8988T (cell line): ENCODE results near the gene TAGLN.
"Not testable (repeated sequence)": the region's sequence is repeated elsewhere in the genome, so short reads cannot be mapped to it uniquely, and the experiment has no call there.

Experiments
- DNase-seq: peaks from one replicate; pipeline ENCODE4 v3.0.0; 2011

TAGLN gene

DNA sequence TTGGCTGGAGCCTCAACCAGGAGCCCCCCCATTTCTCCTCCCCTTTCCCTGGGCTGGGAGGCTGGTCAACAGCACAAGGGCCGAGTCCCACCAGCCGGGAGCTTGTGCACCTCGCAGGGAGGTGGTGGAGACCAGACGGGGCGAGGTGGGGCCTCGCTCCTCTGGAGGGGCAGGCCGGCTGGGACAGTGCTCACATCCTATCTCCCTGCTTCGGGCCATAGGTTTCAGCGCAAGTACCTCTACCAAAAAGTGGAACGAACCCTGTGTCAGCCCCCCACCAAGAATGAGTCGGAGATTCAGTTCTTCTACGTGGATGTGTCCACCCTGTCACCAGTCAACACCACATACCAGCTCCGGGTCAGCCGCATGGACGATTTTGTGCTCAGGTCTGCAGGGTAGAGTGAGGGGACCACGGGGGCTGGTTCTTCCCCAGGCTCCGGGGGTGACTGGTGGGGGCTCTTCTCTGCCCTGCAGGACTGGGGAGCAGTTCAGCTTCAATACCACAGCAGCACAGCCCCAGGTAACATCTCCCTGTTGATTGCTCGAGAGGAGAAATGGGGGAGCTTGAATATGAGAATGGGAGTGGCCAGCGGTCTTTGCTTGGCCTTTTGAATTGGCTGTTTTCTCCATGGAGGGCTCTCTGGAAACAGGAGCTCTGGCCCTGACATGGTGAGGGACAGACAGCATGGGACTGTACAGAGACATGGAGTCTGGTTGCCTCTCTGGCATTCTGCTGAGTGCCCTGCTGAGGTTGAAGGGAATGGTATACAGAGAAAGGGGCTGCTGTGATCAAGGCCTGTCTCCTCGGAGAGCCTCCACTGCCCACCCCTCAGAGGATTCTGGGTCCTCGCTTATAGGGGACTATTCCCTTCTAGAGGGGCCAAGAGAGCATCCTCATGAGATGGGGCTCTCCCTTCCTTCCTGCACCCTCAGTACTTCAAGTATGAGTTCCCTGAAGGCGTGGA is 17.3 kb upstream of the TAGLN start:
- DNase-seq = no peak

DNA sequence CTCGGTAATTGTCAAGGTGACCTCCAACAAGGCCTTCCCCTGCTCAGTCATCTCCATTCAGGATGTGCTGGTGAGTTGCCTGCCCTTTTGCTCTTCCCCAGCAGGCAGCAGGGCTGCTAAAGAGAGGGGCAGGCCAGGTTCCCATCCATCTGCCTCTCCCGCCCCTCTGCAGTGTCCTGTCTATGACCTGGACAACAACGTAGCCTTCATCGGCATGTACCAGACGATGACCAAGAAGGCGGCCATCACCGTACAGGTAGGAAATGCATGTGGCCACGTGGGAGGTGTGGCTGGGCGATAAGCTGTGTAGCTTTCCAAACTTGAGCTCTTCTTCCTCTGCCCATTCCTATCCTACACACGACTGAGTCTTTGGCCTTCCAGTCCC is 16.6 kb upstream of the TAGLN start:
- DNase-seq = no peak

DNA sequence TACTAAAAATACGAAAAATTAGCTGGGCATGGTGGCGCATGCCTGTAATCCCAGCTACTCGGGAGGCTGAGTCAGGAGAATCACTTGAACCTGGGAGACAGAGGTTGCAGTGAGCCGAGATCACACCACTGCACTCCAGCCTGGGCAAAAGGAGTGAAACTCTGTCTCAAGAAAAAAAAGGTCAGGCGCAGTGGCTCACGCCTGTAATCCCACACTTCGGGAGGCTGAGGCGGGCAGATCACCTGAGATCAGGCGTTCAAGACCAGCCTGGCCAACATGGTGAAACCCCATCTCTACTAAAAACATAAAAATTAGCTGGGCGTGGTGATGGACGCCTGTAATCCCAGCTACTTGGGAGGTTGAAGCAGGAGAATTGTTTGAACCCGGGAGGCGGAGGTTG is 16.0 kb upstream of the TAGLN start:
- not testable (repeated sequence) for DNase-seq

DNA sequence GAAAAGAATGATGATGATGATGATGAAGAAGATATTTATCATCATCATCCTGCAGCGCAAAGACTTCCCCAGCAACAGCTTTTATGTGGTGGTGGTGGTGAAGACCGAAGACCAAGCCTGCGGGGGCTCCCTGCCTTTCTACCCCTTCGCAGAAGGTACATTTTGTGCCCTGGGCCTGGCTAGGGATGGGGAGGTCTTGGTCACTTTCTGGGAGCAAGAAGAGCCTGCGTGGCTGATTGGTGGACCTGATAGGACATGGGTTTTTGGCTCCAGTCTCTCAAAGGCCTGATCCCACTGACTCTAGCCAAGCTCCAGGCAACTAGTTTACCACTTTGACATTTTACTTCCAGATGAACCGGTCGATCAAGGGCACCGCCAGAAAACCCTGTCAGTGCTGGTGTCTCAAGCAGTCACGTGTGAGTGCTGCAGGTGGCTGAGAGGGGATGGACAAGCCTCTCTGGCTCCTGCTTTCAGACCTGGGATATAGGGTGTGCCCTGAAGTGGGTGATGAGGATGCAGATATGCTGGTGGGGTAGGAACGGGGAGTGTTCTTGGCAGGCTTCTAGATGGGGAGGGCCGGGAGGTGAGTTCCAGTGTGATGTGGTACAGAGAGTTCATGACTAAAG is 15.3 kb upstream of the TAGLN start:
- DNase-seq = no peak

DNA sequence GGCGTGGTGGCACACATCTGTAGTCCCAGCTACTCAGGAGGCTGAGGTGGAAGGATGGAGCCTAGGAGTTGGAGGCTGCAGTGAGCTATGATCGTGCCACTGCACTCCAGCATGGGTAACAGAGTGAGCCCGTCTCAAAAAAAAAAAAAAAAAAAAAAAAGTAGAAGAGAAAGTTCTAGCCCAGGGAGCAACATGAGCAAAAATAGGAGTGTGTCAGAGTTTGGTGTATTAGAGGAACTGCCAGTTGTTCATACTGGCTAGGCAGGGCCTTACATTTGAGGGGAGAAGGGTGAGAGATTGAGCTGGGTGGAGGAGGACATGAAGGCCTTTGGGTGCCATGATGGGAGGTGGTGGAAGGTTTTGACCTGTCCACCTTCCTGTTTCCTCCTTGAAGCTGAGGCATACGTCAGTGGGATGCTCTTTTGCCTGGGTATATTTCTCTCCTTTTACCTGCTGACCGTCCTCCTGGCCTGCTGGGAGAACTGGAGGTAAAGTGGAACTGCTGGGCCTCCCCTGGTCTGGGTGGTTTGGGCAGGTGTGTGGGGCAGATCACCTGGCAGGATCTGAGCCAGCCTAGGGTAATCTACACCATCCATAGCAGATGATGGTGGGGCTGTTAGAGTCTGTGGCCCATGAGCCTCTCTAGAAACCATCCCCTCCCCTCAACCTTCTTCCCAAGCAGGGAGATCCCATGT is 13.3 kb upstream of the TAGLN start:
- no peak for DNase-seq

DNA sequence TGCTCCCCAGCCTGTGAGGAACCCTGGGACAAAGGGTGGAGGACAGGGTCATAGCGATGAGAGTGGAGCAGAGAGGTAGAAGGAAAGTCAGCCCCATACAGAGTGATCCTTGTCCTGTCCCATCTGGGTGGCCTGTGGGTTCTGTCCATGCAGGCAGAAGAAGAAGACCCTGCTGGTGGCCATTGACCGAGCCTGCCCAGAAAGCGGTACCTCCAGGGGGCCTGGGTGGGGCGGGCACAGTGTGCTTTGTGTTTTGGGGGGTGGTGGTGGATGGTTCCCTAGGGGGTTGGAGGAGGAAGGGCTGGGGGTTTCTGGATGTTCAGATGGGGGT is 12.8 kb upstream of the TAGLN start:
- DNase-seq = no peak

DNA sequence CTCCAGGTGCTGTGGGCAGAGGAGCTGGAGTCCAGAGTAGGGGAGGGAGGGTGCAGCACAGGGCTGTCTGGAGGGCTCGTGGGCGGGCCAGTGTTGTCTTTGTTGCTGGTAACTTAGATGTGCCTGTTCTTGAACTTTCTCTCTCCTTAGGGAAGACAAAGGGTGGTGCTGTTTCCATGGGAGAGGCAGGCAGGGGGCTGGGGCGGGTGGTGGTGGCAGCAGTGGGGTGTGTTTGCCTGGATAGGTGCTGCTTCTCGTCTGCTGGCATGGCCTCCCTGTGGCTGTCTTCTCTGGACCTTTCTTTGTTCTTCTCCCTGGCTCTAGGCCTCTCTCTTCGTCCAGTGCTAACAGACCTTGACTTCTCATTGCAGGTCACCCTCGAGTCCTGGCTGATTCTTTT is 12.2 kb upstream of the TAGLN start:
- DNase-seq = no peak

DNA sequence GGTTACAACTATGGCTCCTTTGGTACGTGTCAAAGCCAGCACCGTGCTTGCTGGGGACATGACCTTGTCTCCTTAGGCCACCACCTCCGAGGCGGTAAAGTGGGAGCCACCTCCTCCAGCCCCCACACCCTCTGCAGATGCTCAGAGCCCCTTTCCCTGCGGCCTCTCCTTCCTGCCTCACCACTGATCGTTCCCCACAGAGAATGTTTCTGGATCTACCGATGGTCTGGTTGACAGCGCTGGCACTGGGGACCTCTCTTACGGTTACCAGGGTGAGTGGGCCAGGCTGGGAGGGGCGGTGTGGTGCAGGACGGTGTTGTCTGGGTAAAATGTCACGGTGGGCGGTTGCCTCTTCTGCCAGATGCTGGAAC is 11.8 kb upstream of the TAGLN start:
- DNase-seq = no peak

DNA sequence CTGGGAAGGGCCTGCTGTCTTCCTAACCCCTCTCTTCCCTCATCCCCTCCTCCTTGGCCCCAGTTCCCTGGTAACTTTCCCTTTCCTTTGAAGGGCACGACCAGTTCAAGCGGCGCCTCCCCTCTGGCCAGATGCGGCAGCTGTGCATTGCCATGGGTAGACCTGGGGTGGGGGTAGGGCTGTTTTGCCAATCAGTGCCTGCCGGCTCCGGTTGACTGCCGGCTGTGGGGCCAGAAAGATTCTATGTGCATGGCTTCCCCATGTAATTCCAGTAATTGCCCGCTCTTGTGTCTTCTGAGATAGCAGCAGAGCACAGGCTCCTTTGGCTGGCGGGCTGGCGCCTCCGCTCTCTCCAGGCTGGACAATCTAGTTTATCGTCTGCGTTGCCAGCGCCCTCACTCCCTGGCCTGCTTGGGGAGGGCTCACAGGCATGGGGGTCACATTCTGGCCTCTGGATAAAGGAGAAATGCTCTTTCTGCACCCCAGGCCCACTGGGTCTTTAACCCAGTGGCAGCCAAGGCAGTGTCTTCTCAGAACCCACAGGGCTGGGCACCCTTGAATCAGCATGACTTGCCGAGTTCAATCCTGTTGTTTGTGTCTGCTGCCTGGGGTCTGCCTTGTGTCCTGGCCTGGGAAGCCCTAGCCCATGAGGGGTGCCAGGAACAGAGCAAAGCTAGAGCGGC is 11.2 kb upstream of the TAGLN start:
- no peak for DNase-seq

DNA sequence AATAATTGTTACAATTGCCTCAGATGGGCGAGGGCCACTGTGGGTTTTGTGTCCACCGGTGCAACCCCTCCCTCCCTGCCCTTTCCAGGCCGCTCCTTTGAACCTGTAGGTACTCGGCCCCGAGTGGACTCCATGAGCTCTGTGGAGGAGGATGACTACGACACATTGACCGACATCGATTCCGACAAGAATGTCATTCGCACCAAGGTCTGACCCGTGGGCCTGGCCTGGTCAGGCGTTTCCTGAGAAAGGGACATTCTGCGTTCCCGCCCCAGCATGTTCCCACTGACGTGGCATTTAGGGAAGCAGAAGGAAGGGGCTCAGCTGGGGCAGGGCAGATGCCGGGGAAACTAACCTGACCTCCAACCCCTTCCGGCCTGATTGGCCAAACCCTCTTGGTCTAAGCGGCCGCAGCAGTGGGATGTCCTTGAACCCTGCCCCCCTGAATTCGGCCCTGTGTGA is 10.5 kb upstream of the TAGLN start:
- DNase-seq = no peak

DNA sequence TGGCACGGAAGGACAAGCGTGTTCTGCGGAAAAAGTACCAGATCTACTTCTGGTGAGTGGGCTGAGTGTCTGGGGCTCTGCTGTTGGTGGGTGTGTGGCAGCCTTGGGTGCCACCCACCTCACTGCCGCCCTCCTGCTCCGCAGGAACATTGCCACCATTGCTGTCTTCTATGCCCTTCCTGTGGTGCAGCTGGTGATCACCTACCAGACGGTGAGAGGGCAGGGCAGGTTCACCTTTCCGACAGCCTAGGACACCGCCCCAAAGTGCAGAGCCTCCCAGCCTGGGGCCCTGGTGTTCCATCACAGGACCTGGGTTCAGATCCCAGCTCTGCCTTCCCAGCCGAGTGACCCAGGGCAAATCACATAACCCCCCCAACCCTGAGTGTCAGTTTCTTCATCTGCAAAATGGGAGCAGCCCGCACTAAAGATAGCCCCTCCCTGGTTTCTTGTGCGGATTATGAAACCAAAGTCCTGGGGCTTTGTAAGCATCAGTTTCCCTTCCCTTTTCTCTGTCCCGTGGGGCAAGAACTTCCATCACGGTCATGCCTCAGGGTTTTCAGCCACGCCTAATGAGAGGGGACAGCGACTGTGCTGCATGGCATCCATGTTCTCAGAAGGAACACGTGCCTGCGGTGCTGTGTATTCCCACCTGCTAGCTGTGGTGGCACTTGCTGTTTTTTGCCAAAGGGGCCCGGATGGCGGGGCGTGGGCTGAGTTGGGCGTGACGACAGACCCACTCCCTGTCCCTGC is 9.8 kb upstream of the TAGLN start:
- no peak for DNase-seq

DNA sequence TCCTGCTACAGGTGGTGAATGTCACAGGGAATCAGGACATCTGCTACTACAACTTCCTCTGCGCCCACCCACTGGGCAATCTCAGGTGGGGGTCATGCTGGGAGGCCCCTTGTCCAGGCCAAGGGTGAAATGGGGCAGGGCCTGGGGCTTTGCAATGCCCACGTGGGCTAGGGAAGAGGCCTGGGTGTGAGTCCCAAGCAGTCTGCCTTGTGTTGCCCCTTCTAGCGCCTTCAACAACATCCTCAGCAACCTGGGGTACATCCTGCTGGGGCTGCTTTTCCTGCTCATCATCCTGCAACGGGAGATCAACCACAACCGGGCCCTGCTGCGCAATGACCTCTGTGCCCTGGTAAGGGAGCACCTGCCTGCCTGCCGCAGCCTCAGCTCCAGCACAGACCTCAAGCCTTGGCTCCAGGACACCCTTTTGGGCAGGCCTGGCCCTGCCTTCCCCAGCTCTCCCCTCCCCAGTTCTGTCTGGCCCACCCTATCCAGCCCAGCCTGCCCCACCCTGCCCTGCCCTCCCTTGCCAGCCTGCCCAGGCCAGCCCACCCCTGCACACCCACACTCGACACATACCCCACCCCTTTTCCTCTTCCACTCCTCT is 9.1 kb upstream of the TAGLN start:
- no peak for DNase-seq

DNA sequence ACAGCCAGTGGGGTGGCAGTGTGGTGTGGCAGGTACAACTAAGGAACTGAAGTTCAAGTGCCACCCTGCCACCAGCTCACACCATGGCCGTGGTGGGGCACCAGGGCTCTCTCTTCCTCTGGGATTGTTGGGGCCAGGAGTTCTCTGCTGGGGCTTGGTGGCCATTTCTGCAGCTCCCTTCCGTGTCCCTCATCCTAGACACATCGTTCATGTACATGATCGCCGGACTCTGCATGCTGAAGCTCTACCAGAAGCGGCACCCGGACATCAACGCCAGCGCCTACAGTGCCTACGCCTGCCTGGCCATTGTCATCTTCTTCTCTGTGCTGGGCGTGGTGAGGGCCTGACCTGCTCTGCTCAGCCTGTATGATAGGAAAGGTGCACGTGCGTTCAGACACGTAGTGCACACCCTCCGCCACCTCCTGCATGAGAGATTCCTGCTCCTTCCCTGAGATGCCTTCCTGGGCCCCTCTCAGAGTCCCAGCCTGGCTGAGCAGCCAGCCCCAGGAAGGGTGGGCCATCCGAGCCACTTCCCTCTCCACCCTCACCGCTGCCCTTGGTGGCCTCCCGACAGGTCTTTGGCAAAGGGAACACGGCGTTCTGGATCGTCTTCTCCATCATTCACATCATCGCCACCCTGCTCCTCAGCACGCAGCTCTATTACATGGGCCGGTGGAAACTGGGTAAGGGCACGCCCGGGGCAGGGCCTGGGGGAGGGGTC is 7.3 kb upstream of the TAGLN start:
- DNase-seq = no peak

DNA sequence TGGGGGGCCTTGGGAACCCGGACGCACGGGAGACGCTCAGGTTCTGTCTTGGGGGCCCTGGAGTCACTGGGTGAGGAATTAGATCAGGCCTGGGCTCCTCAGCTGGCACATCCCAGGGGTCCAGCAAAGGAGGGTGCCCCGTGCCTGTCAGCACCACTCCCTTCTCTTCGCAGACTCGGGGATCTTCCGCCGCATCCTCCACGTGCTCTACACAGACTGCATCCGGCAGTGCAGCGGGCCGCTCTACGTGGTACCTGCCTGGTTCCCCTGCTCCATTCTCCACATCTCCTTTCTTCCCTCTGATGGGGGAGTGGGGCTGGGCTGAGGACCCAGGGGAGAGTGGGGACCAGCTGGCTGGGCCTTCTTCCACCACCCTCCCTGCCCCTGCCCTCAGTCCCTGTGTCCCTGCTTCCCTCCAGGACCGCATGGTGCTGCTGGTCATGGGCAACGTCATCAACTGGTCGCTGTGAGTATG is 6.7 kb upstream of the TAGLN start:
- DNase-seq = no peak

DNA sequence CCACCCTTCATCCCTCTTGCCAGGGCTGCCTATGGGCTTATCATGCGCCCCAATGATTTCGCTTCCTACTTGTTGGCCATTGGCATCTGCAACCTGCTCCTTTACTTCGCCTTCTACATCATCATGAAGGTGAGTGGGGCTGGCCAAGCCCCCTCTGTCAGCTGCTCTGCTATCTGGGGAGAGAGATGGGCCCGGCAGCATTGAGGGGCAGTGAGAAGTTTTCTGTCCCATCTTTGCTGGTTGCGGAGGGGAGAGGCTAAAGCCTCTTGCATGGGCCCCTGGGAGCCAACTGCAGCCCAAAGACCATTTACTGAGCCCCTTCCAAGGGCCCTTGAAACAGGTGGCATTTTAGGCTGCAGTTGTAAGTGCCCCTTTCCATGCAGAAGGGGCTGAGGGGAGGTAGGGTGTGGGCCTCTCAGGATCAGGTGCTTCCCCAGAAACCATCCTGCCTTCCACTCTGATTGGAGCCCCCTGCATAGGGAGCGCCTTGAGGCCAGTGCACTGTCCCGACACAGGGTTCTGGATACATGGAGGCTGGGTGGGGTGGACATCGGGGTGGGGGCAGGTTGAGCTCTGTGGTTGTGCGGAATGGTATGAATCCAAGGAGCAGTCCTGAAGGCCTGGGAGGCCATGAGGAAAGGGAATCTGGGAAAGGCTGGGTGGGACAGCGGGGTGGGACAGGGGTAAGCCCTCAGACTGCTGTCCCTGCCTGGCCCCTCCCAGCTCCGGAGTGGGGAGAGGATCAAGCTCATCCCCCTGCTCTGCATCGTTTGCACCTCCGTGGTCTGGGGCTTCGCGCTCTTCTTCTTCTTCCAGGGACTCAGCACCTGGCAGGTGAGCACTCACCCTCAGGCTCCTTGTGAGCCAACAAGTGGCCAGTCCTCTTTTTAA is 5.8 kb upstream of the TAGLN start:
- DNase-seq = no peak

DNA sequence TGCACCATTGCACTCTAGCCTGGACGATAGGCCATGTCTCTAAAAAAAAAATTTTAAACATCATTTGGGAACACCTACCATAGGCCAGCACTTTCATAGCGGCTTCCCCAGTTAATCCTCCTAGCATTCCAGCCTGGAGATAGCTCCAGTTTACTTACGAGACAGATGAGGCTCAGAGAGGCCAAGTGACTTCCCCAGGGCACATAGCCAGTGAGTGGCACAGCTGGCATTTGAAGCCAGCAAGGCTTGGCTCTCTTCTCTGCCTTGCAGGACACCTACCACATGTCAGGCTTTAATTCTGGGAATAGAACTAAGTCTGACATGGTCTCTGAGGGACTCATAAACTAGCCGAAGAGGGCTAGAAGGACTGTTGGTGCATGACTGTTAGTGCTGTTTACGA is 4.9 kb upstream of the TAGLN start:
- no peak for DNase-seq

DNA sequence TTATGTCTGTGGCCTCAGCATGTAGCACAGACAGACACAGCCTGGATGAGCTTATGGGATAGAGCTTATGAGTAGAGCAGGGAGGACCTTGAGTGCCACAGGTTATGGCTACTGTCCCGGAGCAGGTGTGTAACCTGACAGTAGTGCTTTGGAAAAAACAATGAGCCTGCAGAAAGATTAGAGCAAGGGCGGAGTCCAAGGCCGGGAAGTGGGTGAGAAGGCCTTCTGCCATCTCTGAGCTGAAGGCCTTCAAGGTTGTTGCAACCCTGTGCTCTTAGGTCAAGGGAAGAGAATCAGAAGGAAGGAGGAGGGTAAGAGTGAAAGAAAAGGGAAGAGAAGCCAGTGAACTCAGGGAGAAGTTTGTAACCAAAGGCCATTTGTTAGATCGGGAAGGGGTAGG is 3.9 kb upstream of the TAGLN start:
- no peak for DNase-seq

DNA sequence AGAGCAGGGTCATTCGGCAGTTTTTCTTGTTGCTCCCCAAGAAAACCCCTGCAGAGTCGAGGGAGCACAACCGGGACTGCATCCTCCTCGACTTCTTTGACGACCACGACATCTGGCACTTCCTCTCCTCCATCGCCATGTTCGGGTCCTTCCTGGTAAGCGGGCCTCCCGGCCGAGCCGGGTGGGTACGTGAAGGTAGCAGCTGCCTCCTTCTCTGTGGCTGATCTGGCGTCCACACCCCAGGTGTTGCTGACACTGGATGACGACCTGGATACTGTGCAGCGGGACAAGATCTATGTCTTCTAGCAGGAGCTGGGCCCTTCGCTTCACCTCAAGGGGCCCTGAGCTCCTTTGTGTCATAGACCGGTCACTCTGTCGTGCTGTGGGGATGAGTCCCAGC is 3.4 kb upstream of the TAGLN start:
- no peak for DNase-seq

DNA sequence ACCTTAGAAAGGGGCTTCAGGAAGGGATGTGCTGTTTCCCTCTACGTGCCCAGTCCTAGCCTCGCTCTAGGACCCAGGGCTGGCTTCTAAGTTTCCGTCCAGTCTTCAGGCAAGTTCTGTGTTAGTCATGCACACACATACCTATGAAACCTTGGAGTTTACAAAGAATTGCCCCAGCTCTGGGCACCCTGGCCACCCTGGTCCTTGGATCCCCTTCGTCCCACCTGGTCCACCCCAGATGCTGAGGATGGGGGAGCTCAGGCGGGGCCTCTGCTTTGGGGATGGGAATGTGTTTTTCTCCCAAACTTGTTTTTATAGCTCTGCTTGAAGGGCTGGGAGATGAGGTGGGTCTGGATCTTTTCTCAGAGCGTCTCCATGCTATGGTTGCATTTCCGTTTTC is 2.2 kb upstream of the TAGLN start:
- no peak for DNase-seq
